HG03025 (cell line): ENCODE results near the gene SELENBP1.

ENCODE experiments used
- ATAC-seq: cut with Tn5 transposase; IDR thresholded peaks from one replicate; pipeline ENCODE4 v1.9.1; 2021; ENCODE audit warnings: mild to moderate bottlenecking, moderate library complexity; ENCODE audit not compliant: unreplicated experiment, low FRiP score

SELENBP1 gene

GRCh38 chr1:151346082-151346768 lies 26.3 kb downstream of the SELENBP1 start:
- no peak for ATAC-seq

- ATAC-seq: no peak
Observed at GRCh38 chr1:151344291-151344690, 28.2 kb downstream of the SELENBP1 start.

- ATAC-seq: no peak
Observed at GRCh38 chr1:151343587-151343986, 28.9 kb downstream of the SELENBP1 start.

DNA sequence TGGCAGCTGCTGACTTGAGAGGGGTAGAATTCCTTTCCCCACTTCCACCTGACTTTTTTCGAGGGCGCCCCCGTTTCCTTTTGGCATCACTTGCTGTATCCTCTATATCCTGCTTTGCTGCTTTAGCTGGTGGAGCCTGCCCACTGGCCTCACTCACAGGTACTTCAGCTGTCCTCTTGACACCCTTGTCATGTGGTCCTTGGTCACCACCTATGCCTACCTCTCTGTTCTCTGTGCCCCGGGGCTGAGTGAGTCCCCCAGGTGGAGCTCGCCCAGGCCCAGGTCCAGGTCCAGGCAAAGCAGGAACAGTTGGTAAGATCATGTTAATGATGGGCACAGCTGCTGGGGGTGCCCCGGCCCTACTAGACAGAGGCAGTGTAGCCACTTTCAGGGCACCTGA lies 29.9 kb downstream of the SELENBP1 start:
- no peak for ATAC-seq

GRCh38 chr1:151342021-151342420 lies 30.5 kb downstream of the SELENBP1 start:
- ATAC-seq: no peak

- ATAC-seq: no peak
Observed at GRCh38 chr1:151340870-151341754, 31.4 kb downstream of the SELENBP1 start.

GRCh38 chr1:151336556-151336955 lies 35.9 kb downstream of the SELENBP1 start:
- ATAC-seq: no peak

DNA sequence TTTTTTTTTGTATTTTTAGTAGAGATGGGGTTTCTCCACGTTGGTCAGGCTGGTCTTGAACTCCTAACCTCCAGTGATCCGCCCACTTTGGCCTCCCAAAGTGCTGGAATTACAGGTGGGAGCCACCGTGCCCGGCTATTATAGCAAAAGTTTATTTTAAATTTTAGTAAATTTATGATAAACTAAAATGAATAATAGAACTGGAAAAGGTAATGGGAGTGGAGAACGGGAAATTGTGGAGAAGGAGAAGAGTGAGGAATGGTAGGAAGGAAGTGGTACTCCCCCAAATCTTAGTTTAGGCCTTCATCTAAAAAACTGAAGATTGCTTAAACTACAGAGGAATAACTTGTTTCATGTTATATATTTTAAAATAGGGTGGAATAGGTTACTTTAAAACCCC lies 37.7 kb downstream of the SELENBP1 start:
- ATAC-seq: no peak

- ATAC-seq: no peak
Observed at GRCh38 chr1:151327903-151328674, 44.4 kb downstream of the SELENBP1 start.

- ATAC-seq: peak; percentile 69
Observed at GRCh38 chr1:151327223-151327902, 45.1 kb downstream of the SELENBP1 start, which contains the start of gene PI4KB. Gene PI4KB (minus strand): TSS chr1:151327416. CDS start chr1:151316481, 10,935 bp downstream.

GRCh38 chr1:151326619-151327222 lies 45.8 kb downstream of the SELENBP1 start:
- ATAC-seq: peak; percentile 42

DNA sequence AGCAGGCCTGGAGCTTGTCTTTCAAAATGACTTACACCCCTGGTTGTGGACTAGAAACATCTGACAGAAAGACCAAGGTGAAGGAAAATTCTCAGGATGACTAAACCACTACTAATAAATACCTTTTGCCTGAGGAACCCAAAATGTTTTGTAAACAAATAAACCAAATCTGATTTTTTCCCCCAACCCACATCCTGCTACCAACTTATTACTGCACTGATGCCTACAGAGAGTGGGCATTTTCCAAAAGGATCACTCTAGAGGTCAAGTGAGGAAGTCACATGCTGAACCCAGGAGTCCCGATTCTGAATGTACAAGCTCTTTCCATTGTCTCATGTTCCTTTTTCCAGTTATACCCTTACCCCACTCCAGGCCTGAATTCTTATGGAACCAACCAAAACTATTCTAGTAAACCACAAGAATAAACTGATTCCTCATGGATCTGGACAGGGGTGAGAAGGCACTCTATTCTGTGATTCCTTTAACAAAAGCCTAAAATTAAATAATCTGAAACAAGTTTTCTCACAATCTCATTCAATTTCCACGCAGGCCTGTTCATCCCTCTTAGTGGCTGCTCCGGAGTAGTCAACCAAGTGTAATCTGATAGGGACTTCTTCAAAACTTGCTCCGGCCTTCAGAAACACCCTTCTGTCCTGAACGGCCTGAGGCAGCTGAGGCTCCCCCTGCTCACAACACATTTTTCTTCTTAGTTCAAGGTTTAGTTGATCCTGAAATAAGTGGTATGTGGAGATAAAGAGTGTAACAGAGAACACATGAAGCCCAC lies 46.7 kb downstream of the SELENBP1 start:
- no peak for ATAC-seq

DNA sequence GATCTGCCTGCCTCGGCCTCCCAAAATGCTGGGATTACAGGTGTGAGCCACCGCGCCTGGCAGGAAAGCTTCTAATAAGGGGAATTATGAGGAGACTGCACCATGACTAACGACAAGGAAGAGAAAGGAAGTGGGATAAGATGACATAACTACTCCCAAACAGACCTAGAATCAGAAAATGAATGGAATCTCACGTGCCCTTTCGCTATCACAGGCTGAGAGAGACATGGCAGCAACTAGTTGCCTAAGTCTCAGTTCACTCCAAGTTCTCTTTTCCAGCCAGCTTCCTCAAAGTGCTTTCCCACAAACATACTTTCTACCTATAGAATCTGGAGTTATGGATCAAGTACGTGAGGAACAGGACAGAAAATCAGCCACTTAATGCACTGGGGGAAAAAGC lies 47.3 kb downstream of the SELENBP1 start:
- ATAC-seq: no peak

DNA sequence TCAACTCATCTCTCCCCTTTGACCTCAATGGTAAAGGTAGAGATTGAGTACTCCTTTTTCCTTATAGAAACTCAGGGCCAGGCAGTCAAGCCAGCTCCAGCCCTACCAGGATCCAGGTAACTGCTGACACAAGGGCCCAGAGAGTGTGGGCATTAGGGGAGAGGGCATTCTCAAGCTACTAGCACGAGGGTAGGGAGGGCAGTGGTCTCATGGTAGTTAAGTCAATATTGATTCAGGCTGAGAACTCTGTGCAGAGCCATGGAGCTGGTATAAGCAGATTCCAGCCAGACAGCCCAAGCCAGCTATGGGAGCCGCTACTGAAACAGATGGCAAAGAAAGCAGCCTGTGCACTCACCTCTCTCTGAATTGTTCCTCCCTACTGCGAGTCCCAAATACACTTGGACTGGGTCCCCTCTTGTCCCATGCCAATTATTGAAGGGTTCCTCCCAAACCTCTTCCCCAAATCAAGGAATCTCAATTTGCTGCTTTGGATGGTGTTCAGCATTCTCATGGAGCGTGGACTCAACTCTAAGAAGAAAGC lies 48.0 kb downstream of the SELENBP1 start:
- ATAC-seq: no peak

DNA sequence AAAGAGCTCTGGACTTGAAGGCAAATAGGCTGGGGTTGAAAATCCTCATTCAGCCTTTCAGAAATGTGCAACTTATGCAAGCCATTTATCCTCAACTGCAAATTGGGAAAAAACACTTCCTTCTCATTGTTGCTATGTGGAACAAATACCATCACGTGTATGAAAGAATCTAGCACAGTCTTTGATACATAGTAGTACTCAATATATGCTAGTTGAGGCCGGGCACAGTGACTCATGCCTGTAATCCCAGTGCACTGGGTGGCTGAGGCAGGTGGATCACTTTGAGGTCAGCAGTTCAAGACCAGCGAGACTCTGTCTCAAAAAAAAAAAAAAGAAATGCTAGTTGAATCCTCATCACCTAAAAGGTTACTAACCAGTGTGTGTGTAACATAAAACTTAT lies 53.5 kb downstream of the SELENBP1 start:
- no peak for ATAC-seq

DNA sequence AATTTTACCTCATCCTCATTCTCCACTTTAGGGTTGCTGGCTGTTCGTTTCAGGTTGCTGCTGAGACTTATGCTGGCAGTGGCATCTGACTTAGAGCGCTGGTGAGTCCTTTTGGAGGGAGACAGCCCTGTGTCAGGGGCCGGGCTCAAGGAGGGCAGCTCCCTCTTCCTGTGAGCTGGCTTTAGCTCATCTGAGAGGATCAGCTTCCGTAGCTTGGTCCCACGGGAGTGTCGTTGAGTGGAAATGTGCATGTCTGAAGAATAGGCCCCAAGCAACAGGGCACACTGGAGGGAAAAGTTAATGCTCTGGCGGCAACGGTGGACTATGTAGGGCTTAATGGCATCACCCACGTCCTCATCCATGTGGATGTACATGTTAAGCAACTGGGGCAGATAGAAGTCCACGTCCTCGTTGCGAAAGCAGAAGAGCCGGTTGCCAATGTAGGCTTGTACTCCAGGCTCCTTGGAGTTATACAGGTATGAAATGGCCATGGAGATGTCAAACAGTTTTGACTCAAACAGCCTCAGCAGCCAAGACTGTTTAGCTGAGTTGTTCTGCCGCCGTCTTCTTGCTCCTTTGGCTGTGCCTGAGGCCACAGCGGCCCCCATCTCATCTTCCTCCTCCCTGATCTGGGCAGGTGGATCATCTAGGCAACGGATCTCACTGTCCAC lies 56.8 kb downstream of the SELENBP1 start:
- ATAC-seq: no peak
